Epithelial cell of proximal tubule (primary cell): ENCODE results near the gene ATXN2L. TPM values are rescaled to one million over a fixed set of nuclear protein-coding genes. Genes with fewer than 3 reads are reported as not detected.

ENCODE experiments used
- DNase-seq: peaks from one replicate; pipeline ENCODE4 v3.0.0-alpha.2; 2011; ENCODE audit warnings: low read depth
- H3K4me3 ChIP-seq: 2 replicates; pipeline ENCODE4 v1.5.1; 2011; ENCODE audit warnings: low read depth, mild to moderate bottlenecking, low read length
- total RNA-seq: library from RNA; depleted of rRNA; stranded (reverse); fragments of >200 nt; gene quantifications from 2 replicates; pipeline ENCODE4 v1.2.3, GENCODE V29; 2015
- TF ChIP-seq, protein P1 (sequence below): conservative IDR thresholded peaks from 2 replicates; pipeline ENCODE4 v1.5.1; 2012; ENCODE audit warnings: low read depth, mild to moderate bottlenecking, low read length

Gene ATXN2L
- total RNA-seq, 1 donor from 2014 or later, result 51.1 TPM

DNA sequence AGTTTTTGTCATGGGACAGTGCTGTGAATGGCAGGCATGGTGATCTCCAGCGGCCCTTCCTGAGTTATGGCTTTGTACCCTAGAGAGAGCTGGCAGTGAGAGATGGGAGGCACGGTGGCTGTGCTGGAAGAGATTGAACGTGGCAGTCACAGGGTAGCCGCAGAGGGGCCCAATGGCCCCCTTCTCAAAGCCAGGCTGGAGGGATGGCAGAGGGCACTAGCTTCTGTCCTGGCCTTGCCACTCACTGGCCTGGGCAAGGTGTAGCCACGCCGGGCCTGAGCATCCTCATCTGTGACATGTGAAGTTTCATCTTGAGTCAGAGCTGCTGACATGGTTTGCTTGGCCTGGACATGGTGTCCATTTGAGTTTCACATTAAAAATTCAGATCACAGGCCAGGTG, 51.6 kb downstream of the ATXN2L start:
- no peak for DNase-seq
- TF ChIP-seq, protein P1, sequence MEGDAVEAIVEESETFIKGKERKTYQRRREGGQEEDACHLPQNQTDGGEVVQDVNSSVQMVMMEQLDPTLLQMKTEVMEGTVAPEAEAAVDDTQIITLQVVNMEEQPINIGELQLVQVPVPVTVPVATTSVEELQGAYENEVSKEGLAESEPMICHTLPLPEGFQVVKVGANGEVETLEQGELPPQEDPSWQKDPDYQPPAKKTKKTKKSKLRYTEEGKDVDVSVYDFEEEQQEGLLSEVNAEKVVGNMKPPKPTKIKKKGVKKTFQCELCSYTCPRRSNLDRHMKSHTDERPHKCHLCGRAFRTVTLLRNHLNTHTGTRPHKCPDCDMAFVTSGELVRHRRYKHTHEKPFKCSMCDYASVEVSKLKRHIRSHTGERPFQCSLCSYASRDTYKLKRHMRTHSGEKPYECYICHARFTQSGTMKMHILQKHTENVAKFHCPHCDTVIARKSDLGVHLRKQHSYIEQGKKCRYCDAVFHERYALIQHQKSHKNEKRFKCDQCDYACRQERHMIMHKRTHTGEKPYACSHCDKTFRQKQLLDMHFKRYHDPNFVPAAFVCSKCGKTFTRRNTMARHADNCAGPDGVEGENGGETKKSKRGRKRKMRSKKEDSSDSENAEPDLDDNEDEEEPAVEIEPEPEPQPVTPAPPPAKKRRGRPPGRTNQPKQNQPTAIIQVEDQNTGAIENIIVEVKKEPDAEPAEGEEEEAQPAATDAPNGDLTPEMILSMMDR, result no peak
- no peak overlapping the region for H3K4me3 ChIP-seq

DNA sequence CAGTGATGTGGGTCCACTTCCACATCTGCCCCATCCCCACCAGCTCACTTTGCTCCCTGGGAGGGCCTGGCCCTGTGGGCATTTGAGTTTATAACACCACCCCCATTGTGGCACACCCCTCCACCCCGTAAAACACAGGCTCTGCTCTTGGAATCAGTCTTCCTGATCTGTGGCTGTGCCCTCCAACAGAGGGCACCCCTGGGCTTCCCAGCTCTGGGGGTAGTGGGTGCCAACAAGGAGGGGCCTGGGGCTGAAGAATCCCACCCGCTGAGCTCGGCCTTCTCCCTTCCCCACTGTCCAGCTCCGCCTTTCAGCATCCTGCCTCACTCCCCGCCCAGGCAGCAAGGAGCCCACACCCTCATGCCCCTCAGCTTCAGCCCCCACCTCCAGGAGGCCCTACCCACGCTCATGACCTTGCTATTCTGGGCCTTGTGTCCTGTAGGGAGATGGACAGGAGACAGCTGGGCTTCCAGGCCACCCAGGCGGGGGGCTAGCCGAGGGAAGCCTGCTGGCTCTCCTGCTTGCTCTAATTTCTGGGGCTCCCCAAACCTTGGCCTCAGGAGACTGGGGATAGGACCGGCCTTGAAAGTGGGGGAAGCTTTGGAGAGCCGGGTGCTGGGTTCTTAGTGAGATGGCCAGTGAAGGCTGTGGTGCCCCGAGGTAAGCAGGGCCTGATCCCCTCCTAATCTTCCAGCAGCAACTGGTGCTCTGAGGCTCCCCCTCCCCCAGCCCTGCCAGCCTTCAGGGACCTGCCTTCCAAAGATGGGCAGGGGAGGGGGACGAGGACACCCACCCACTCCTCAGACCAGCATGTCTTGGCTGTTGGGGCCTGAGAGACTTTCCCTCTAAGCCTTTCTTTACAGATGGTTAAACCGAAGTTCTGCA, 52.6 kb downstream of the ATXN2L start:
- TF ChIP-seq, protein P1, result no peak
- no peak overlapping the region for H3K4me3 ChIP-seq
- DNase-seq, result no peak

DNA sequence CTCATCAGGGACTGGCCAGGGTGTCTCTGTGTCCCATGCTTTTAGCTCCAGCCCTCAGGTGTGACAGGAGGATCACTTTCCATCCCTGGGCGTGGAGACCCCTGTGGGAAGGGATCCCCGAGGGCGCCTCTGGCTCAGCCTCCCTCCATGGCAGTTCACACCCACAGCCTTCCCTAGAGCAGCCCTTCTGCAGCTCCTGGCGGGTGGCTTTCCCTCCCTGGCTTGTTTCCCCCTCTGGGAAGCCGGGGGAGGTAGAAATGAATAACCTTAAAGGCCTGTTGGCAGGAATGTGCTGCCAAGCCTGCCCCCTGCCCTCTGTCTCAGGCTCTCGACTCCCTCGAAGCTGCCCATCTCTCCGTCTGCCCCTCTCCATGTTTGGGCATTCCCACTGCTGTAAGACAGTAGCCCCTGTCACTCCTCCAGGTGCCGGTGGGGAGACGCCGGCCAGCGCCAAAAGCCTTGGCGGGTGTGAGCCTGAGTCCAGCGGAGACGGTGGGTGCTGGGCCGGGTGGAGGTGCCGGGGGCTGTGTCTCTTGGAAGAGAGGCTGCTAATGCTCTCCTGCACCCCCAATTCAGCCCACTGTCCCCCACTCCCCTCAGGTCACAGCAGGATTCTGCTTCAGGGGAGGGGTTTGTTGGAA, 53.3 kb downstream of the ATXN2L start:
- DNase-seq, result no peak
- TF ChIP-seq, protein P1, result no peak

DNA sequence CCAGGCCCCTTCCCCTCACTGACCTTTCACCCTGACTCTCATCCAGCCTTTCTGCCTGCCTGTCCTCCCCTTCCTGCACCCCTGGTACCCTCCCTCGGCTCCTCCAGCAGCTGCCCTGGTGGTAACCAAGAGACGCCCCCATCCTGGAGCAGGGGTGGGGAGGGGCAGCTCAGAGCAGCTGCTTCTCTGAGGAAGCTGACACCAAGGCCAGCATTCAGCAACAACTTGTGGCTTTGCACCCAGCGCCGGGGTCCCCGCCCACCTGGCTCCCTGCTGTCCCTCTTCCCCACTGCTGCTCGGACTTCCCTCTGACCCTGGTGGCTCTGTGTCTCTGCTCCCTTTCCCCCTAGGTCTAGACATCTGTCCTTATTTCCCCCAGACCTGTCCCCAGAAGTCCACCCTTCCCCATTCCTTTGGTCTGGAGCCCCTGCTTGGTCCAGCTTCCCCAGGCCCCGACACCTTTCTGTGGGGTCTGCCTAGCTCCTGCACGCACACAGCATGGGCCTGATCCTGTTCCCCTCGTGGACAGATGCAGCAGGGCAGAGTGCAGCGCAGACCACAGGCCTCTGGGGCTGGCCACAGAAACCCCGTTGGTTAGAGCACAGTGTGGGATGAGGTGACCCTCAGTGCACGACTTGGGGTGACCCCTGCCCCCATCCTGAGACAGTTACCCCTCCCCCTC, 54.3 kb downstream of the ATXN2L start:
- DNase-seq, result no peak
- H3K4me3 ChIP-seq, result no peak overlapping the region
- TF ChIP-seq, protein P1, result no peak

More for the DNA sequence above, 53.3 kb downstream of the ATXN2L start:
- H3K4me3 ChIP-seq, result no peak overlapping the region

DNA sequence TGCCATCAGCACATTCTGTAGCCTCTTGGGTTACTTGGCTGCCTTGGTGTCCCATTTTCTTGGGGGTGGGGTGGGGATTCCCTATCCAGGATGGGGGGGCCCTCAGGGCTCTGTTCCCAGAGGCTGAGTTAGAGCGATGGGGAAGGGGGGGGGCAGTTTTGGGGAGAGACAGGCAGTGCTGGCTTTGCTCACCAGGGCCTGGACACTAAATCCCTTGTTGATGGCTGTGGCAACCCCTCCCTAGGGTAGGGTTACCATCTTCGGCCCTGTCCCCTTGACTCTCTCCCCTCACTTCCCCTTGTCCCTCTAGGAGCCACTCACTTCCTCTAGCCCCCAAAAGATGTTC, 54.8 kb downstream of the ATXN2L start:
- TF ChIP-seq, protein P1, result no peak
- DNase-seq, result no peak
- no peak overlapping the region for H3K4me3 ChIP-seq

DNA sequence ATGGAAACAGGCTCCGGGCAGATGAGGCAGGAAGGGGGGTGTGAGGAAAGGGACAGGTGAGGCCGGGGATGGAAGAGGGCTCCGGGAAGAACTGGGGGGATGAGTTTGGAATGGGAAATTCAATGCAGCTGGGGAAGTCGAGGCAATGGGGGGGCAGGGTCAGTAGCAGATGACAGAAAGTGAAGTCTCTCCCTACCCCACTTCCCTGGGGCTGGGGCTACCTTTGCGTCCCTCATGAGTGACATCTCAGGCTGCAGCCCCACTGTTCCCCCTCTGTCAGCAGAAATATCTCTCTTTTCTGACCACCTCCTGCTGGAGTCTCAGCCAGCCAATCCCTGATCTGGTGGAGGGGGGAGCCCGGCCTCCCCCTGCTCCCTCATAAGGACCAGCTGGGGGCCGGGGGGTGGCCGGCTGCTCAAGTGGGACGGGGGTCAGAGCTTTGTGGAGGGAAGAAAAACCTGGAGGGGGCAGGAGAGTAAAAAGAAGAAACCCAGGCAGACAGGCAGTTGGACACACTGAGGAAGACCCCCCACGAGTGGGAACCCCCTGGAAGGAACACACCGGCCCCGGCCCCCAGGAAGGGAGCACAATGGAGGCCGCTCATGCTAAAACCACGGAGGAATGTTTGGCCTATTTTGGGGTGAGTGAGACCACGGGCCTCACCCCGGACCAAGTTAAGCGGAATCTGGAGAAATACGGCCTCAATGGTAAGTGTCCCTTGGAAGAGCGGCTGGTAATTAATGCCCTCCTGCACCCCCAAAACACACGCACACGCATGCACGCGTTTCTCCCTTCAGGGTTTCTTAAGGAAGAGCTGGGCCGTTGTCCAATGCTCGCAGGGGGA, 55.5 kb downstream of the ATXN2L start, which contains the start of gene ATP2A1:
TSS of gene ATP2A1 (plus strand) at position 406 of the 844 bp plus-strand sequence. CDS start at position 590, 184 bp downstream.
- TF ChIP-seq, protein P1, result no peak
- peak within 1 kb of the TSS; percentile 73 for H3K4me3 ChIP-seq
- no peak for DNase-seq
